Myocyte (in vitro differentiated cells): ENCODE measurements around the gene PTPRJ. TPM values are rescaled to one million over a fixed set of nuclear protein-coding genes. Genes with fewer than 3 reads are reported as not detected.

Experiments
- DNase-seq: peaks from one replicate; pipeline ENCODE4 v3.0.0-alpha.2; 2012; ENCODE audit warnings: low read depth
- total RNA-seq: library from RNA; depleted of rRNA; stranded (reverse); fragments of >200 nt; gene quantifications from 2 replicates; pipeline ENCODE4 v1.2.3, GENCODE V29; 2014

PTPRJ gene
- total RNA-seq, 1 donor from 2014 or later: 1.3 TPM

GRCh38 chr11:47994417-47994816 is 14.1 kb downstream of the PTPRJ start:
- DNase-seq: no peak

GRCh38 chr11:47995360-47995769 is 15.0 kb downstream of the PTPRJ start:
- no peak for DNase-seq

GRCh38 chr11:47997063-47998053 is 17.0 kb downstream of the PTPRJ start:
- DNase-seq: no peak

- no peak for DNase-seq
Observed at GRCh38 chr11:47998345-47998732, 18.0 kb downstream of the PTPRJ start.

- no peak for DNase-seq
Observed at GRCh38 chr11:47998733-47999359, 18.5 kb downstream of the PTPRJ start.

- DNase-seq: no peak
Observed at GRCh38 chr11:48000432-48000831, 20.1 kb downstream of the PTPRJ start.

GRCh38 chr11:48001438-48002021 is 21.2 kb downstream of the PTPRJ start:
- no peak for DNase-seq

- no peak for DNase-seq
Observed at GRCh38 chr11:48002561-48002960, 22.2 kb downstream of the PTPRJ start.

- DNase-seq: no peak
Observed at GRCh38 chr11:48003926-48004325, 23.6 kb downstream of the PTPRJ start.

GRCh38 chr11:48004456-48004855 is 24.1 kb downstream of the PTPRJ start:
- DNase-seq: no peak

- DNase-seq: no peak
Observed at GRCh38 chr11:48005136-48005535, 24.8 kb downstream of the PTPRJ start.

- no peak for DNase-seq
Observed at GRCh38 chr11:48005831-48006270, 25.5 kb downstream of the PTPRJ start.

- no peak for DNase-seq
Observed at GRCh38 chr11:48006301-48006992, 26.1 kb downstream of the PTPRJ start.

GRCh38 chr11:48007677-48008076 is 27.3 kb downstream of the PTPRJ start:
- DNase-seq: no peak

GRCh38 chr11:48008951-48009270 is 28.6 kb downstream of the PTPRJ start:
- DNase-seq: no peak

- no peak for DNase-seq
Observed at GRCh38 chr11:48011102-48011797, 30.9 kb downstream of the PTPRJ start.

- no peak for DNase-seq
Observed at GRCh38 chr11:48011798-48012391, 31.5 kb downstream of the PTPRJ start.

GRCh38 chr11:48013269-48013901 is 33.0 kb downstream of the PTPRJ start:
- DNase-seq: no peak

- no peak for DNase-seq
Observed at GRCh38 chr11:48014917-48015316, 34.6 kb downstream of the PTPRJ start.
